ENCODE data around the gene UST. TPM values are rescaled to one million over a fixed set of nuclear protein-coding genes. Genes with fewer than 3 reads are reported as not detected.
"Not testable (repeated sequence)": the region's sequence is repeated elsewhere in the genome, so short reads cannot be mapped to it uniquely, and the experiment has no call there.

UST gene
- total RNA-seq, 1 experiment from 2014 or later, result 14.0 TPM

- DNase-seq (ENCODE audit: low read depth), result no peak
These were observed 146.2 kb downstream of the UST start for GRCh38 chr6:148893073-148893472.

GRCh38 chr6:148893481-148893880, 146.7 kb downstream of the UST start:
- no peak for DNase-seq (ENCODE audit: low read depth)

DNA sequence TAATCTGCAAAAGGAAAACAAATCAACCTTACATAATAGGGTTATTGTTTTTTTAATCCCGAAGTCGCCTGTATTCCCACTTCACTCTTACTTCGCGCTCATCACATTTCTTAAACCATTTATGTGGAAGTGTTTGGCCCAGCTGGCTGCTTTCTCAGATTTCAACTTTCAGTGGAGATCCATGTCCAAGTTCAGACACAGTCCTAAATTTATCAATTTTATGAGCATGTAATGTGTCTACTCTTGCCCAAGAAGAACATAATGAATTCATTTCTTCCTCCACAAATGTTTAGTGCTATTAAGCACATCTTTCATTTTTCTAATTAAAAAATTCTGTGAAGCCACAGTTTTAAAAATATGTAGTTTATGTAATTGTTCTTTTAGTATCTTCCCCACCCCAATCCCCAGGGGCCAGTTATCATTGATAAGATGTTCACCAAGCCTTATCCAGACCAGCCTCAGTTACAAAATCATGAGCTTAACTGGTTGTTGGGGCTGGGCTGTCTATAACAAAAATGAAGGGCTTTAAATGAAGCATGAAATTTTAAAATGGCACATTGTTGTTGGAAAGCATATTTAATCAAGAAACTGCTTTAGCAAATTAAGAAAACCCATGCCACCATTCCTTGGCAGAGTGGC, 151.7 kb downstream of the UST start:
- DNase-seq (ENCODE audit: low read depth), result no peak

DNA sequence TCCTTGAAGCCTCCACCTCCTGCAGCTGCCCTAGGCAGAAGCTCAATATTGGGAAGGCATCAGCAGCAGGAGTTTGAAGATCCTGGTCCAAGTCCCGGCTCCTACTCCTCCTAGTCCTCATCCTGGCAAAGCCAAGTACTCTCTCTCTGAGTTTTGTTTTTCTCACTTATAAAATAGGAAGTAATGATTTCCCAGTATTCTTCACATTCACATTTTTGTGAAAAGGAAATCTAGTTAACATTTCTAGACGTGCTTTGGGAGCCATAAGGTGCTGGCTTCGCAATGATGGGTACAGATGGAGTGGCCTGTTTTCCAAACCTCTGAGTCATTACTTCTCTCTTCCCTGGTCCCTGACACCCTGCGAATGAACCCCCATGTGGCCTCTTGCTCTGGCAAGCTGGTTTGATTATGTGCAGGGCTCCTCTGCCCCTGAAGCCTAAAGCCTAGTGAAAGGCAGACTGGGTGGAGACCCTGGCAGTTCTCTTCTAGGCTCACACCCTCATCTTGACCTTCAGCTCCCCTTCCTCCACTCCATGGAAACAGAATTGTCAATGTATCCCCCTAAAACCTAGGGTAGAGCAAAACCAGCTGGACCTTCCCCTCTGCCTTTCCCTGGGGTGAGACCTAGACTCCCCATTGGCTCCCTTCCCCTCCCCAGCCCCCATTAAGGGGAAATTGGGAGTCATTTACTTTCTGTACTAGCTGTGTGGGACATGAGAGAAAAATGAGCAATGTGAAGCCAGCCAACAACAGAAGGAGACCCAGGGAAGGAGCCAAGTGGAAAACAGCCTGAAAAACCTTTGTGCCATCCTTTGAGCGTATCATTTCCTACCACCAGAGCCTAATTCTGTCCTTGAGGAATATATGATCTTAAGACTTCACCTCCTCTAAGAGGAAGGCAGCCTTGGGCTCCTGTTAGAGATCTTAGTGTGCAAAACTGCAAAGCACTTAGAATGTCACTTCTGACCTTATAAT, 158.4 kb downstream of the UST start:
- DNase-seq (ENCODE audit: low read depth), result no peak

DNA sequence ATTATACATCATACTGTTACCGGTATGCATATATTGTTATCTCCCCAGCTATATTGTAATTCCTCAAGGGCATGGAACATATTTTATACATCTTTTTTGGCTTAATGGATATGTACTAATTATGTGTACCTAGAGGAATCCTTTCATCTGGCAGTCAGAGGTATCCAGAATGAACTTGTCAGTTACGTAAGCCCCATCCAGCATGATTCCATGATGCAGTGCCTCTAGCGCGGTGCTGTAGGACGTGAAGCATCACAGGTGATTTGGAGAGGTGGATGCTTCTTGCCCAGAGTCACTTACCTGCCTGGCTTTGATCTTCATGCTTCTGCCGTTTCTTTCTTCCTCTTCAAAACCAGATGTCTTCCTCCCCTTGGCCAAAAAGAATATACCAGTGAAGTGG, 159.1 kb downstream of the UST start:
- no peak for DNase-seq (ENCODE audit: low read depth)

GRCh38 chr6:148906386-148906785, 159.6 kb downstream of the UST start:
- DNase-seq (ENCODE audit: low read depth), result no peak

GRCh38 chr6:148907573-148907972, 160.7 kb downstream of the UST start:
- DNase-seq (ENCODE audit: low read depth), result no peak

GRCh38 chr6:148912252-148912651, 165.4 kb downstream of the UST start:
- no peak for DNase-seq (ENCODE audit: low read depth)

DNA sequence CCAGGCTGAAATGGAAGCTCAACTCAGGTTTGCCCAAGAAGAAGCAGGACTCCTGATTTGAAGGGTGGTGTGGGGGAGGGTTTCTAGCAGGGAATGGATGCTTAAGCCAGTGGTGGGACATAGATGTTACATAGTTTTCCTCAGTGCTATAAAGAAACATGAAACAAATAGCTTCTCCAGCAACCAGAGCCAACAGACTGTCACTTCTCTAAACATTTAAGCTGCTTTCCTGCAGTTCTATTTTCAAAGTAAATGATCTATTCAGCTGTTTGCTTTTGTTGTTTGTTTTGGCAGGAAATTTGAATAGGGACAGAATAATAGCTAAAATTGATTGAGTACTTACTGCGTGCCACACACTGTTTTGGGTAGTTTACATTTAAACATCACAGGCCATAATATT, 169.0 kb downstream of the UST start:
- no peak for DNase-seq (ENCODE audit: low read depth)

DNA sequence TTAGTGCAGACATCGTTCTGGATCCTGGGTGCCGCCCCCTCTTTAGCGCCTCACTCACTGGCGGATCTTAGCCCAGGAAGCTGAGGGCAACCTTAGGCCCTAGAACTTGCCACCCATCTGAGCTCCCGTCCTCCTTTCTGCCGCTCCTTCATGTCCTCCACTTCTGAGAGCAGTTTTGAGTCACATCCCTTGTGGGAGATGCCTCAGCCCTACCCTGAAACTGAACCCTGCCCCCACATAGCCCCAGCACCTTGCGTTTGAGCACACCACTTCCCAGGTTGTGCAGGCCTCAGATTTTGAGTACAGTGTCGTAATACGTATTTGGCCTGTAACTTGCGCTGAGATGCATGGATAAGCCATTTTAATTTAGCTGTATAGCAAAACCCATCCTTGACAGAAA, 169.7 kb downstream of the UST start:
- not testable (repeated sequence) for DNase-seq (ENCODE audit: low read depth)

- DNase-seq (ENCODE audit: low read depth), result no peak
These were observed 177.6 kb downstream of the UST start for GRCh38 chr6:148924226-148925012.

DNA sequence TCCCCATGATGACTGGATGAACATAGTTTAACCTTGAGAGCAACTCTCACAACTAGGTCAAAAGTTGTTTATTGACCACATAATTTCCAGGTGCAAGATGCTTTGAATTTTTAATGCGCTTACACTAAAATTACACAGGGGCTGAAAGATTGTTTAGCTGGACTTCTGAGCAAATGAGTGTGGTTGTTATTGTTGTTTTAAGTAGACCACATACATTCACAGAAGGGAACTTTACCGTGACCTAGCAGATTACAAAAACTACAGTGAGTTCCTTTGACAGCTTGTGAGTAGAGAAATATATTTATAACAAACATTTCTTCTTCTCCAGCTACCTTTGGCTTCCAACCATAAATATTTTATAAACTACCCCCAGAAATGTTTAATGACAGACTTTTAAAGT, 178.9 kb downstream of the UST start:
- no peak for DNase-seq (ENCODE audit: low read depth)

GRCh38 chr6:148926478-148926877, 179.6 kb downstream of the UST start:
- DNase-seq (ENCODE audit: low read depth), result no peak

- DNase-seq (ENCODE audit: low read depth), result no peak
These were observed 180.8 kb downstream of the UST start for GRCh38 chr6:148927586-148927985.

GRCh38 chr6:148928811-148929210, 182.0 kb downstream of the UST start:
- DNase-seq (ENCODE audit: low read depth), result no peak

GRCh38 chr6:148932208-148932607, 185.4 kb downstream of the UST start:
- no peak for DNase-seq (ENCODE audit: low read depth)

GRCh38 chr6:148932731-148933130, 185.9 kb downstream of the UST start:
- DNase-seq (ENCODE audit: low read depth), result no peak

DNA sequence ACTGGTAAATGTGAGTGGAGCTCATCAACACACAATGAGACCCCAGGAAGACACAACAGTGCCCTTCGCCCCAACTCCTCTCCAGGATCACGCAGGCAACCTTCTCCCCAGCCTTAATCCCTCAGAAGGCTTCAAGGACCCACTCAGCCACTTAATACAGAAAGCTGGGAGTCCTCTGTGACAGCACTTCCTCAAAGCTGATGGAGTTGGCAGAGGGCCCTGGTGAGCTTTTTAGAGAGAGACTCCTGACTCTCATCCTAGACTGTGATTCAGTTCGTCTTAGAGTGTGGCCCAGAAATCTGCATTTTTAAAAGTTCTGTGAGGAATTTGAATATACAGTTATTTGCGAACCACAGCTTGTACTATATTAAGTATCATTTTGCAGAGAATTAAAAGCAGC, 187.7 kb downstream of the UST start:
- DNase-seq (ENCODE audit: low read depth), result peak; percentile 26

DNA sequence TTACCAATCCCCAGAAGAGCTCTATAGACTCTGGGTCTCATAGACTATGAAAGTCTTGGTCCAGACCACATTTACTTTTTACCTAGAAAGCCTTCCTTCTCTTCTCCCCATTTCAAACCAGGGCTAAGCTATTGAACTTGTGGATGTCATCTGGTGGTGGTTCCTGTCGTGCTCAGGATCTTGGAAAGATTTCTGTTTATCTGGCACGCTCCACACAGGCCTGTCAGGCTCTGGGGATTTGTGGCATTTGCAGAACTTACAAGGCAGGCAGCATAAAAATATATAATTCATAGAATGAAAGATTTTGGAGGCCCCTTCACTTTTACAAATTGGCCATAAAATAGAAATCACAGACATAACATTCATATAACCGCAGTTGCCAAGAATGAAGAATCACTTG, 188.1 kb downstream of the UST start:
- no peak for DNase-seq (ENCODE audit: low read depth)

GRCh38 chr6:148935705-148936435, 189.0 kb downstream of the UST start:
- DNase-seq (ENCODE audit: low read depth), result peak; percentile 74

- DNase-seq (ENCODE audit: low read depth), result no peak
These were observed 196.6 kb downstream of the UST start for GRCh38 chr6:148943451-148943850.
